Measurements from ENCODE around the gene PDZD8.

DNA sequence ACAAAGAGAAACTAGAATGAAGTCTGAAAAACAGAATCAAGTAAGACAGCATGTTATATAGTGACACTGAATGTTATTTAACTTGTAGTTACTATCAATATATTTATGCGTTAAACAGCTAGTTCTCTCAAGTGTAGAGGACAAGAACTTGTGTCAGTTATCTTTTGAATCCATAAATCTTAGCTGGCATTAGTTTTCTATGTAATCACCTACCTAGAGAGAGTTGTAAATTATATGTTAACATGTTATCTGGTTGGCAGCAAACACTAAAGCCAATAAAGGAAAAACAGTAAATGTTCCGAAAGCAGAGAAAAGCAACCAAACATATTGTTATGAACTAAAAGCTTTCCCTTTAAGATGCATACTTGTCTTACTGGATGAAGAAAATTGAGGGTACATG, 97.6 kb downstream of the PDZD8 start:
- TF ChIP-seq, protein P1, sequence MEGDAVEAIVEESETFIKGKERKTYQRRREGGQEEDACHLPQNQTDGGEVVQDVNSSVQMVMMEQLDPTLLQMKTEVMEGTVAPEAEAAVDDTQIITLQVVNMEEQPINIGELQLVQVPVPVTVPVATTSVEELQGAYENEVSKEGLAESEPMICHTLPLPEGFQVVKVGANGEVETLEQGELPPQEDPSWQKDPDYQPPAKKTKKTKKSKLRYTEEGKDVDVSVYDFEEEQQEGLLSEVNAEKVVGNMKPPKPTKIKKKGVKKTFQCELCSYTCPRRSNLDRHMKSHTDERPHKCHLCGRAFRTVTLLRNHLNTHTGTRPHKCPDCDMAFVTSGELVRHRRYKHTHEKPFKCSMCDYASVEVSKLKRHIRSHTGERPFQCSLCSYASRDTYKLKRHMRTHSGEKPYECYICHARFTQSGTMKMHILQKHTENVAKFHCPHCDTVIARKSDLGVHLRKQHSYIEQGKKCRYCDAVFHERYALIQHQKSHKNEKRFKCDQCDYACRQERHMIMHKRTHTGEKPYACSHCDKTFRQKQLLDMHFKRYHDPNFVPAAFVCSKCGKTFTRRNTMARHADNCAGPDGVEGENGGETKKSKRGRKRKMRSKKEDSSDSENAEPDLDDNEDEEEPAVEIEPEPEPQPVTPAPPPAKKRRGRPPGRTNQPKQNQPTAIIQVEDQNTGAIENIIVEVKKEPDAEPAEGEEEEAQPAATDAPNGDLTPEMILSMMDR (IDR thresholded peaks at IDR 0.05 in 4 of 5, conservative IDR thresholded peaks at IDR 0.05 in 1 of 5) = no peak
- no peak for TF ChIP-seq POLR2A (IDR thresholded peaks at IDR 0.05)
